ENCODE data around the gene GRXCR2. TPM values are rescaled to one million over a fixed set of nuclear protein-coding genes. Genes with fewer than 3 reads are reported as not detected.

Gene GRXCR2
- total RNA-seq, 1 donor from 2014 or later = not detected

DNA sequence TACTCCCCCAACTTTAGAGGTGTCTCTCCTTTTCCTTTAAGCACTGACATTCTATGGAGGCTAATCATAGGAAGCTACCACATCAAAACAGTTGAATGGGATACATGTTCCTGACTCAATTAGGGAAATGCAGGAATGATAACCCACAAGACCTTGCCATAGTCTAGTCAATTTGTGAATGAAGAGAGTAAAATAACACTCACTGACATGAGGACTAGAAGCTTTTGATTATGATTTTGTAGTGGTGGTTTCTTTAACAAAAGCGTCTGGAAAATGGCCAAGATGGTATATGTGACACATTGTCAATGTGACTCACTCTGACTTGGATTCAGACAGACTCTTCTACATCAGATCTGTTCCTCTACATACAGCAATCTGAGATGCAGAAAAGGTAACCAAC is 24.0 kb downstream of the GRXCR2 start:
- H3K9ac ChIP-seq (ENCODE audit: low read length) = no peak overlapping the region
- H3K4me3 ChIP-seq (ENCODE audit: insufficient read depth, low read depth, low read length) = no peak overlapping the region
- no peak overlapping the region for H3K27ac ChIP-seq (ENCODE audit: low read depth, low read length)
- Mint-ChIP-seq H3K27me3 (ENCODE audit: low read depth, unreplicated experiment) (no peaks in the 10 kb centered on the region), H3K4me1 (ENCODE audit: low read depth, unreplicated experiment) (peaks cover 6% of the 10 kb centered on the region), H3K27ac (ENCODE audit: unreplicated experiment) (no peak overlapping the region), H3K36me3 (ENCODE audit: low read depth, unreplicated experiment) (no peaks in the 10 kb centered on the region), H3K9me3 (ENCODE audit: unreplicated experiment) (no peaks in the 10 kb centered on the region), H3K4me3 (ENCODE audit: unreplicated experiment) (no peak overlapping the region)
- DNase-seq (ENCODE audit: low read depth) (peak; percentile 52), FAIRE-seq (peak; percentile 80)
- H3K4me2 ChIP-seq (ENCODE audit: low read length) = peak overlapping the region; percentile 28
- H3K4me1 ChIP-seq (ENCODE audit: insufficient read depth, low read length) = peaks cover 12% of the 10 kb centered on the region
- no peaks in the 10 kb centered on the region for H4K20me1 ChIP-seq (ENCODE audit: insufficient read depth, low read length)
- no peaks in the 10 kb centered on the region for H3K9me3 ChIP-seq (ENCODE audit: insufficient read depth, low read depth, low read length)
- TF ChIP-seq EZH2 (IDR thresholded peaks at IDR 0.05; ENCODE audit: insufficient read depth, low read length) = no peak
- TF ChIP-seq, protein P1, sequence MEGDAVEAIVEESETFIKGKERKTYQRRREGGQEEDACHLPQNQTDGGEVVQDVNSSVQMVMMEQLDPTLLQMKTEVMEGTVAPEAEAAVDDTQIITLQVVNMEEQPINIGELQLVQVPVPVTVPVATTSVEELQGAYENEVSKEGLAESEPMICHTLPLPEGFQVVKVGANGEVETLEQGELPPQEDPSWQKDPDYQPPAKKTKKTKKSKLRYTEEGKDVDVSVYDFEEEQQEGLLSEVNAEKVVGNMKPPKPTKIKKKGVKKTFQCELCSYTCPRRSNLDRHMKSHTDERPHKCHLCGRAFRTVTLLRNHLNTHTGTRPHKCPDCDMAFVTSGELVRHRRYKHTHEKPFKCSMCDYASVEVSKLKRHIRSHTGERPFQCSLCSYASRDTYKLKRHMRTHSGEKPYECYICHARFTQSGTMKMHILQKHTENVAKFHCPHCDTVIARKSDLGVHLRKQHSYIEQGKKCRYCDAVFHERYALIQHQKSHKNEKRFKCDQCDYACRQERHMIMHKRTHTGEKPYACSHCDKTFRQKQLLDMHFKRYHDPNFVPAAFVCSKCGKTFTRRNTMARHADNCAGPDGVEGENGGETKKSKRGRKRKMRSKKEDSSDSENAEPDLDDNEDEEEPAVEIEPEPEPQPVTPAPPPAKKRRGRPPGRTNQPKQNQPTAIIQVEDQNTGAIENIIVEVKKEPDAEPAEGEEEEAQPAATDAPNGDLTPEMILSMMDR (IDR thresholded peaks at IDR 0.05; ENCODE audit: insufficient read depth, low read depth, low read length) = no peak
- no peaks in the 10 kb centered on the region for H3K79me2 ChIP-seq (ENCODE audit: insufficient read depth, low read length)
- no peak overlapping the region for H2AFZ ChIP-seq (ENCODE audit: low read depth, low read length)
- H3K36me3 ChIP-seq (ENCODE audit: insufficient read depth, low read length) = no peaks in the 10 kb centered on the region
- H3K27me3 ChIP-seq (ENCODE audit: insufficient read depth, low read length) = no peaks in the 10 kb centered on the region

GRCh38 chr5:145847499-145848497 is 25.0 kb downstream of the GRXCR2 start:
- H2AFZ ChIP-seq (ENCODE audit: low read depth, low read length) = no peak overlapping the region
- H3K9me3 Mint-ChIP-seq (ENCODE audit: unreplicated experiment) = no peaks in the 10 kb centered on the region
- H3K27me3 ChIP-seq (ENCODE audit: insufficient read depth, low read length) = no peaks in the 10 kb centered on the region
- TF ChIP-seq, protein P1 (IDR thresholded peaks at IDR 0.05; ENCODE audit: insufficient read depth, low read depth, low read length) = no peak
- TF ChIP-seq EZH2 (IDR thresholded peaks at IDR 0.05; ENCODE audit: insufficient read depth, low read length) = no peak
- no peak overlapping the region for H3K9ac ChIP-seq (ENCODE audit: low read length)
- no peaks in the 10 kb centered on the region for H3K79me2 ChIP-seq (ENCODE audit: insufficient read depth, low read length)
- no peaks in the 10 kb centered on the region for H3K9me3 ChIP-seq (ENCODE audit: insufficient read depth, low read depth, low read length)
- H3K27ac ChIP-seq (ENCODE audit: low read depth, low read length) = peak overlapping the region; percentile 51
- no peak overlapping the region for H3K4me3 Mint-ChIP-seq (ENCODE audit: unreplicated experiment)
- no peaks in the 10 kb centered on the region for H3K36me3 Mint-ChIP-seq (ENCODE audit: low read depth, unreplicated experiment)
- H3K4me1 ChIP-seq (ENCODE audit: insufficient read depth, low read length) = peaks cover 12% of the 10 kb centered on the region
- FAIRE-seq = peak; percentile 99
- no peaks in the 10 kb centered on the region for H3K27me3 Mint-ChIP-seq (ENCODE audit: low read depth, unreplicated experiment)
- H3K4me2 ChIP-seq (ENCODE audit: low read length) = peak overlapping the region; percentile 26
- H3K36me3 ChIP-seq (ENCODE audit: insufficient read depth, low read length) = no peaks in the 10 kb centered on the region
- peaks cover 6% of the 10 kb centered on the region for H3K4me1 Mint-ChIP-seq (ENCODE audit: low read depth, unreplicated experiment)
- H4K20me1 ChIP-seq (ENCODE audit: insufficient read depth, low read length) = no peaks in the 10 kb centered on the region
- DNase-seq (ENCODE audit: low read depth) = peak; percentile 88
- no peak overlapping the region for H3K4me3 ChIP-seq (ENCODE audit: insufficient read depth, low read depth, low read length)
- H3K27ac Mint-ChIP-seq (ENCODE audit: unreplicated experiment) = no peak overlapping the region

GRCh38 chr5:145846081-145846480 is 26.7 kb downstream of the GRXCR2 start:
- Histone ChIP-seq H3K9me3 (ENCODE audit: insufficient read depth, low read depth, low read length) (no peaks in the 10 kb centered on the region), H2AFZ (ENCODE audit: low read depth, low read length) (no peak overlapping the region), H3K9ac (ENCODE audit: low read length) (no peak overlapping the region), H3K27ac (ENCODE audit: low read depth, low read length) (no peak overlapping the region), H3K36me3 (ENCODE audit: insufficient read depth, low read length) (no peaks in the 10 kb centered on the region), H3K4me2 (ENCODE audit: low read length) (no peak overlapping the region), H3K79me2 (ENCODE audit: insufficient read depth, low read length) (no peaks in the 10 kb centered on the region), H3K4me1 (ENCODE audit: insufficient read depth, low read length) (peaks cover 12% of the 10 kb centered on the region), H3K27me3 (ENCODE audit: insufficient read depth, low read length) (no peaks in the 10 kb centered on the region), H4K20me1 (ENCODE audit: insufficient read depth, low read length) (no peaks in the 10 kb centered on the region), H3K4me3 (ENCODE audit: insufficient read depth, low read depth, low read length) (no peak overlapping the region)
- no peak overlapping the region for H3K4me3 Mint-ChIP-seq (ENCODE audit: unreplicated experiment)
- FAIRE-seq (no peak), DNase-seq (ENCODE audit: low read depth) (no peak)
- peaks cover 6% of the 10 kb centered on the region for H3K4me1 Mint-ChIP-seq (ENCODE audit: low read depth, unreplicated experiment)
- no peak overlapping the region for H3K27ac Mint-ChIP-seq (ENCODE audit: unreplicated experiment)
- H3K27me3 Mint-ChIP-seq (ENCODE audit: low read depth, unreplicated experiment) = no peaks in the 10 kb centered on the region
- TF ChIP-seq, protein P1 (IDR thresholded peaks at IDR 0.05; ENCODE audit: insufficient read depth, low read depth, low read length) = no peak
- TF ChIP-seq EZH2 (IDR thresholded peaks at IDR 0.05; ENCODE audit: insufficient read depth, low read length) = no peak
- H3K36me3 Mint-ChIP-seq (ENCODE audit: low read depth, unreplicated experiment) = no peaks in the 10 kb centered on the region
- H3K9me3 Mint-ChIP-seq (ENCODE audit: unreplicated experiment) = no peaks in the 10 kb centered on the region

Data from astrocyte (in vitro differentiated cells and primary cell).